Endothelial cell of umbilical vein (primary cell): ENCODE data around the gene CXCL6. TPM values are rescaled to one million over a fixed set of nuclear protein-coding genes. Genes with fewer than 3 reads are reported as not detected.

ENCODE experiments used
- BruUV-seq: library from RNA; stranded (reverse); fragments of 400-500 nt; replicated peaks from 2 replicates; lab custom pipeline; 2021; lab: Mats Ljungman, UMichigan
- CTCF ChIA-PET: fragments of 300-600, 350-600 bp; sonication (Branson Sonifier 250); formaldehyde crosslinking; loops from one replicate; lab custom pipeline; 2021; ENCODE audit warnings: antibody characterized with exemption, inconsistent platforms; lab: Charles Lee
- POLR2A ChIA-PET: fragments of 300-600, 350-600 bp; sonication (Branson Sonifier 250); formaldehyde crosslinking; loops from one replicate; lab custom pipeline; 2021; ENCODE audit warnings: antibody characterized with exemption, inconsistent platforms; lab: Charles Lee
- DNase-seq: peaks from one replicate; pipeline ENCODE4 v3.0.0-alpha.2; 2011; ENCODE audit warnings: low read depth, low spot score
- FAIRE-seq: peaks from 2 replicates; lab custom pipeline; 2011; peaks lifted over from hg19 to GRCh38; lab: Jason Lieb, UNC
- H2AFZ ChIP-seq: 2 replicates; pipeline ENCODE4 v1.6.0; 2012; ENCODE audit warnings: low read depth, low read length, control low read depth, inconsistent platforms
- H3K27ac ChIP-seq: 2 replicates; pipeline ENCODE4 v1.5.1; 2011; ENCODE audit warnings: low read depth, mild to moderate bottlenecking, control low read depth, low read length, moderate library complexity; ENCODE audit not compliant: insufficient read depth
- H3K27me3 ChIP-seq, 2 experiments: 2 replicates each; pipeline versions ENCODE4 v1.6.0 to v1.6.1; 2011; ENCODE audit warnings: low read length in 2 of 2, mixed read lengths in 1 of 2; ENCODE audit not compliant: control insufficient read depth in 2 of 2, insufficient read depth in 2 of 2
- H3K36me3 ChIP-seq, 2 experiments: 2 replicates in 1 of 2; 3 replicates in 1 of 2; pipeline ENCODE4 v1.5.1; 2011; ENCODE audit warnings: low read length in 2 of 2, mild to moderate bottlenecking in 1 of 2, moderate library complexity in 1 of 2; ENCODE audit not compliant: control insufficient read depth in 2 of 2, insufficient read depth in 2 of 2; ENCODE audit errors: extremely low read depth in 1 of 2
- H3K4me1 ChIP-seq: 3 replicates; pipeline ENCODE4 v1.5.1; 2011; ENCODE audit warnings: mild to moderate bottlenecking, low read length; ENCODE audit not compliant: control insufficient read depth, insufficient read depth; ENCODE audit errors: extremely low read depth
- H3K4me2 ChIP-seq: 2 replicates; pipeline ENCODE4 v1.6.1; 2011; ENCODE audit warnings: low read length, control low read depth, mixed read lengths; ENCODE audit not compliant: insufficient read depth
- H3K4me3 ChIP-seq, 3 experiments: fragments of 200-600 bp in 1 of 3; sonication (generic), shearing (Covaris generic) in 1 of 3; replicated peaks in 1 of 3; 2 replicates each; pipeline ENCODE4 v1.5.1; 2011 to 2016; ENCODE audit warnings: control low read depth in 3 of 3, low read length in 3 of 3, mild to moderate bottlenecking in 2 of 3, inconsistent platforms in 1 of 3, low read depth in 1 of 3, moderate library complexity in 1 of 3; ENCODE audit not compliant: insufficient read depth in 1 of 3
- H3K79me2 ChIP-seq: 2 replicates; pipeline ENCODE4 v1.6.0; 2012; ENCODE audit warnings: low read length, inconsistent platforms; ENCODE audit not compliant: control insufficient read depth, insufficient read depth
- H3K9ac ChIP-seq: replicated peaks from 2 replicates; pipeline ENCODE3; 2011; ENCODE audit warnings: low read length, control low read depth; ENCODE audit not compliant: insufficient read depth; ENCODE audit errors: extremely low read depth
- H3K9me1 ChIP-seq: replicated peaks from 3 replicates; pipeline ENCODE4 v1.6.0; 2011; ENCODE audit warnings: mild to moderate bottlenecking, low read length; ENCODE audit not compliant: control insufficient read depth, insufficient read depth; ENCODE audit errors: extremely low read depth
- H3K9me3 ChIP-seq: replicated peaks from 2 replicates; pipeline ENCODE4 v1.5.1; 2012; ENCODE audit warnings: low read length, inconsistent platforms; ENCODE audit not compliant: control insufficient read depth, insufficient read depth
- H4K20me1 ChIP-seq: replicated peaks from 2 replicates; pipeline ENCODE3; 2011; ENCODE audit warnings: mild to moderate bottlenecking, low read length; ENCODE audit not compliant: control insufficient read depth, insufficient read depth; ENCODE audit errors: extremely low read depth
- EZH2 ChIP-seq: IDR thresholded peaks from 2 replicates; pipeline ENCODE4 v1.6.1; 2012; ENCODE audit warnings: borderline replicate concordance, low read depth, mild to moderate bottlenecking, moderate library complexity, low read length, inconsistent platforms; ENCODE audit not compliant: severe bottlenecking
- FOS ChIP-seq: IDR thresholded peaks from 2 replicates; pipeline ENCODE4 v1.6.1; 2011; ENCODE audit warnings: mild to moderate bottlenecking, low read length, moderate library complexity, borderline replicate concordance; ENCODE audit not compliant: insufficient read depth
- GATA2 ChIP-seq: IDR thresholded peaks from 2 replicates; pipeline ENCODE4 v1.7.0; 2011; ENCODE audit warnings: low read depth, mild to moderate bottlenecking, moderate library complexity, mixed read lengths, low read length; ENCODE audit not compliant: insufficient read length, insufficient read depth
- JUN ChIP-seq: IDR thresholded peaks from 2 replicates; pipeline ENCODE4 v1.6.1; 2011; ENCODE audit warnings: borderline replicate concordance, low read depth; ENCODE audit not compliant: insufficient read length, insufficient read depth
- MYC ChIP-seq: IDR thresholded peaks from one replicate; pipeline ENCODE4 v1.6.1; 2011; ENCODE audit warnings: mild to moderate bottlenecking, low read depth, low read length
- POLR2AphosphoS5 ChIP-seq: IDR thresholded peaks from 2 replicates; pipeline ENCODE4 v1.6.1; 2012; ENCODE audit warnings: low read depth, mild to moderate bottlenecking, control low read depth, low read length, moderate library complexity; ENCODE audit not compliant: insufficient read depth
- dilution Hi-C: fragments of 300-500 bp; cut with MboI; formaldehyde crosslinking; loops from one replicate; pipeline ENCODE4 v1.15.0; 2019; ENCODE audit warnings: low sequenced_read_pairs; ENCODE audit not compliant: extremely low pct_ligation_motif_present
- intact Hi-C: fragments of 100-400 bp; cut with micrococcal nuclease; formaldehyde crosslinking; loops from one replicate; pipeline ENCODE4 v1.10.0; 2022
- polyA plus RNA-seq, 4 experiments: library from polyadenylated mRNA; depleted of rRNA in 3 of 4; stranded (reverse) in 3 of 4; unstranded in 1 of 4; fragments of >200 nt; gene quantifications; 2 replicates each; pipeline versions ENCODE4 v1.2.1 to v1.2.3, GENCODE V29; 2011 to 2012; ENCODE audit warnings: missing spikeins in 1 of 4
- total RNA-seq: library from RNA; stranded (reverse); gene quantifications from 2 replicates; pipeline ENCODE4 v1.2.3, GENCODE V29; 2021
- TF ChIP-seq, protein P1 (sequence below): IDR thresholded peaks from 2 replicates; pipeline ENCODE4 v1.6.1; 2011; ENCODE audit not compliant: insufficient read depth, insufficient read length

Gene CXCL6
- total and polyA plus RNA-seq, 2 donors (not counting 3 experiments of a cell fraction or from before 2014, with no cell fraction given), result 0.81 to 1.2 TPM

DNA sequence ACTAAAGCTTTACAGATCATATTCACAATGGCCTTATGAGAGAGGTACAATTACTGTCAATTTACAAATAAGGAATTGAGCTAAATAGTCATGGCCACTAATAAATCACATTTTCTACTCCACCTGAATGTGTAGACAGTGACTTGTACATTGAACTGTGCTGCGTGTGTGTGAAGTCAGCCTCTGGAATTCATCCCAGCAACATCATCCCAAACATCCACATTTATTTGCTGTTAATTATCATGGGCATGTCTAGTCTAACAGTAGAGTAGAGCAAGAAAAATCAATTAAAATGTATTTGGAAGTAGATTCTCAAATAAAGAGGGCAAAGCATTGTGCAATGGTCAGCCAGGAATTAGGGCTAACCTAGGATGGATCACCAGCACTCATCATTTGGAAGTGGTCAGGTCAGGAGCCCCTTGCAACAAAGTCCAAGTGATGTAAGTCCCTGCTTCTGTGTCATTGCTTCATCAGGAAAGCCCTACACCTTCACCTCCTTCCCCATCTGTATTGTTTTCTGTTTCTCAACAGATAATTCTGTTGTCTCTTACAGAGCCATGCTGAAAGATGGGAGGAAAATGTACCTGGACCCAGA is 11.8 kb downstream of the CXCL6 start:
- H2AFZ ChIP-seq, result no peak overlapping the region
- no peak for FAIRE-seq
- no peak overlapping the region for H3K4me3 ChIP-seq
- no peak for DNase-seq
- BruUV-seq, result no TSS peak
- H3K36me3 ChIP-seq, result no peaks in the 10 kb centered on the region
- no peak overlapping the region for H3K9ac ChIP-seq
- ChIA-PET CTCF (interaction anchor here (0.8 to 1.0 kb wide), 2 partner anchors 16 to 286 kb away, joined by 3 to 5 read pairs; no protein-coding TSS in a partner anchor), POLR2A (no interaction called here)
- H3K9me3 ChIP-seq, result no peaks in the 10 kb centered on the region
- intact Hi-C loops, result no loop called here
- dilution Hi-C loops, result no loop called here
- H4K20me1 ChIP-seq, result no peaks in the 10 kb centered on the region
- peaks cover 20% of the 10 kb centered on the region for H3K4me1 ChIP-seq
- H3K79me2 ChIP-seq, result no peaks in the 10 kb centered on the region
- TF ChIP-seq, protein P1, sequence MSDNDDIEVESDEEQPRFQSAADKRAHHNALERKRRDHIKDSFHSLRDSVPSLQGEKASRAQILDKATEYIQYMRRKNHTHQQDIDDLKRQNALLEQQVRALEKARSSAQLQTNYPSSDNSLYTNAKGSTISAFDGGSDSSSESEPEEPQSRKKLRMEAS, result no peak
- TF ChIP-seq POLR2AphosphoS5, result no peak
- TF ChIP-seq EZH2, result no peak
- TF ChIP-seq FOS, result no peak
- TF ChIP-seq JUN, result no peak
- TF ChIP-seq MYC, result no peak
- TF ChIP-seq GATA2, result no peak
- H3K9me1 ChIP-seq, result no peaks in the 10 kb centered on the region
- H3K27me3 ChIP-seq, result no peaks in the 10 kb centered on the region
- H3K27ac ChIP-seq, result no peak overlapping the region
- no peak overlapping the region for H3K4me2 ChIP-seq
